Stimulated activated naive CD4-positive, alpha-beta T cell treated with Interleukin-2 at 50 U/mL for 16 hours (primary cell): ENCODE results near the gene AK3.

Experiments
- DNase-seq: peaks from one replicate; lab custom pipeline; 2025; lab: John Stamatoyannopoulos, UW

Gene AK3

DNA sequence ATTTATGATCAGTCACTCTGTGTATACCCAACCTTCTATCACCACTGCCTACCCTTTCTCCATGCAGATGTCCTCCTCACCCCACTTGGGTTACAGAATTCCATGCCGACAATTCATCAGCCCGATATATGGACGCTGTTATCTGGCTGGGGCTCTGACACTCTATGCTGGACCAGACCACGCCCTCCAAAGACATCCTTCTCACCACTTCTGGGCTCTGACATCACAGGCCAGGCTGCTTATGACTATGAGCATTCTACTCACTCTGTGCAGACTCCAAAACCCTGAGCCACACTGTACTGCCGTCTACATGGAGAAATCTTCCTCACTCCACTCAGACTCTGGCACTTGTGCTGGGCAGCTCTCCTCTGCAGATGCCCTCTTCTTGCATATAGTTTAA, 7.6 kb upstream of the AK3 start:
- no peak for DNase-seq

DNA sequence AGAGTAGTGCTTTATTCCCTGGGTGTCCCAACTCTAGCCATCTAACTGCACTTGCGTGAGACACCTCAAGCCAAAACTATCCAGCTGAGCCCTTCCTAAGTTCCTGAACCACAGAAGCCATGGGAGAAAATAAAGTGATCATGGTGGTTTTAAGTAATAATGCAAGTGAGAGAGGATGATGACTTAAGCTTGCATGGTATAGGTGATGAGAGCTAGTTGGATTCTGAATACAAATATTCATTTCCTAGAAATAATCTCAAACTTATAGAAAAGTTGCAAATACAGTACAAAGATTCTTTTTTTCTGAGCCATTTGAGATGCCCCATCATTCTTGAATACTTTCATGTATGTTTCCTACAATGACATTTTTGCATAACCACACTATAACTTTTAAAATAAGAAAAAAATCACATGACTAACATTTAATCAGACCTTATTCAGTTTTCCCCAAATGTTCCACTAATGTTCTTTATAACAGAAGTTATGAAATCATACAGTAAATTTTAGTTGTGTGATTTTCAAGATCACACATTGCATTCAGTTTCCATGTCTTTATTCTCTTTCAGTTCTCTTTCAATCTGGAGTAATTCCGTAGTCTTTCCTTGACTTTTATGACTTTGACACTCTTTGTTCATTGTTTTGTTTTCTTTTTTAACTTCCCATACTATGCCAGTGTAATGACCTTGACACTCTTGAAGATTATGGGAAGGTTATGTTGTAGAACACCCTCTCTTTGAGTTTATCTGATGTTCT, 5.5 kb upstream of the AK3 start:
- no peak for DNase-seq

DNA sequence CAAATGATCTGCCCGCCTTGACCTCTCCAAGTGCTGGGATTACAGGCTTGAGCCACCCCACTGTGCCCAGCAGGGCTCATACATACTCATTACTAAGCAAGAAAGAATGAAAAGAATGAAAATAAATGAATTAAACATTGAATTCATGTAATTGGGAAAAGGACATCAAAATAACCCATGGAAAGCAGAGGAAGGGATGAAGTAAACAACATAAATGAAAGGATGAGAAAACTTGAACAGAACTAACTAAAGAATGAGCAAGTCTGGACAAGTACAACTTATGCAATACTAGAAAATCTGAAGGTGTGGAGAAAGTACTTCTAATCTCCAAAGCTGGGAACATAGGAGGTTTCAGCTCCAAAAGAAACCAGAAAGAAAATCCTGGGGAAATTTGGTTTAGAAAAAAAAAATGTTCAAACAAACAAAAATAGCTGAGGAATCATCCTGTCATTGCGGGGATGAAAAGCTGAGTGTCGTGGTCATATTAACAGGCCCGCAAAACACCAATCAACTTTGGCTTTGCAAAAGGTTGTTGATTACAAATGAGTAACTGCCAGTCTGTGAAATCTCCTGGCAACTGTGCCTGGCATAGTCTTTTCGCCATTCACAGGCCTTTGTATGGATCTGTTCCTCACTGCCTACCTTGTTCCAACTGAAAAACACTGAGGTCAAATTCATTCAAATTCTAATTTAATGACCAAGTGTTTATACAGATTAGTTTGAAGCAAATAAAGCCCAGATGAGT, 2.3 kb upstream of the AK3 start:
- no peak for DNase-seq

DNA sequence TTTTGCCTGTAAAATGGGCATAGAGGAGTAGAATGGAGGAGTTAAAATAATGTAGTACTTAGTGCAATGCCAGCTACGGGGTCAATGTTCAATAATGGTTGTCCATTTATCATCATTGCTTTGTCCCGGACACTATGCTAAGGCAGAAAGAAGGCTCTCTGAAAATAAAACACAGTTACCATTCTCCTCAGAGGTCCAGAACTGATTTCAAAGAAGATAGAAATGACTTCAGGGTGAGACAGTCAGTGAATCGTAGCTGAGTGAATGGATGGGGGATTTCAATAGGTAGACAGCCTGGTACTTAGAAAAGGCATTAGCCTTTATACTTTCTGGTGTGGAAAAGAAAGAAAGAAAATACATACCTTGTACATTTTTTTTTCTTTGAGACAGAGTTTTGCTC, 1.2 kb upstream of the AK3 start:
- DNase-seq: no peak

DNA sequence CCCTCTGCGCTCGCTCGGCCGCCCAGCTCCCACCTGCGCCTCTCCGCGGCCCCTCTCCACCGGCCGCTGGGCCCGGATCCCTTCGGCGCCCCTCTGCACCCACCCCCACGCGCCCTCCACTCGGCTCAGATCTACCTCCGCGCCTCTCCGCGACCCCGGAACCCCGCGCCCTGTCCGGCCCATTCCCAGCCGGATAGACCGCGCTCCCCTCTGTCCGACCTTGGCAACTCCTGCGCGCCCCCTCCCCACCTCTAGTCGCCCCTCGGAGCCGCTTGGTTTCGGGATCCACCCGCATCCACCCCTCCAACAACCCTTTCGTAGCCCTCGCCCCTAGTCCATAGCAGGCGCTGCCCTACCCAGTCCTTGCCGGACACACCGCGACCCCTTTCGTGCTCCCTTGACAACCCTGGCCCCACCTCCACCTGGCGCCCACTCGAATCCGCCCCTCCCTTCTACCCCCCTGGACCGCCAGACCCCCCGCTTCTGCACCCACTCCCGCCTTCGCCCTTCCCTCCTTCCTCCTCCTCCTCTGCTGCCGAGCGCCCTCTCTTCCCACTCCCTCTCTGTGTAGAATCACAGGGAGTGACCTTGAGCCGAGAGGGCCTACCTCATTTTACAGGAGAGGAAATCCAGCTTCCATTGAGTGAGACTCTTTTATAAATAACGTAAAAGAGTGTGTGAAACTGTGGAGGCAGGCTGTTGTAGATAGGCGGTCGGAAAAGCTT, 525 bp upstream of the AK3 start:
- no peak for DNase-seq

DNA sequence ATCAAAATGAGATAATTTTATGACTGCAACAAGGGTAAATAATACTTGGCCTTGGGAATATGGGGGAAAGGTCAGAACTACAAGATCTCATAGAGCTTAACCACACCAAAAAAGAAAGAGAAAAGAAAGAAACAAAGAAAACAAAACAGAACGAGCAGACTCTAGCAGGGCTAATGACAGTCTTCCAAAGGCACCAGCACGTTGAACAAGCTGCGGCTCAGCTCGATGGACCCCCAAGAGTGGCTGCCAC, 689 bp downstream of the AK3 start:
- no peak for DNase-seq

DNA sequence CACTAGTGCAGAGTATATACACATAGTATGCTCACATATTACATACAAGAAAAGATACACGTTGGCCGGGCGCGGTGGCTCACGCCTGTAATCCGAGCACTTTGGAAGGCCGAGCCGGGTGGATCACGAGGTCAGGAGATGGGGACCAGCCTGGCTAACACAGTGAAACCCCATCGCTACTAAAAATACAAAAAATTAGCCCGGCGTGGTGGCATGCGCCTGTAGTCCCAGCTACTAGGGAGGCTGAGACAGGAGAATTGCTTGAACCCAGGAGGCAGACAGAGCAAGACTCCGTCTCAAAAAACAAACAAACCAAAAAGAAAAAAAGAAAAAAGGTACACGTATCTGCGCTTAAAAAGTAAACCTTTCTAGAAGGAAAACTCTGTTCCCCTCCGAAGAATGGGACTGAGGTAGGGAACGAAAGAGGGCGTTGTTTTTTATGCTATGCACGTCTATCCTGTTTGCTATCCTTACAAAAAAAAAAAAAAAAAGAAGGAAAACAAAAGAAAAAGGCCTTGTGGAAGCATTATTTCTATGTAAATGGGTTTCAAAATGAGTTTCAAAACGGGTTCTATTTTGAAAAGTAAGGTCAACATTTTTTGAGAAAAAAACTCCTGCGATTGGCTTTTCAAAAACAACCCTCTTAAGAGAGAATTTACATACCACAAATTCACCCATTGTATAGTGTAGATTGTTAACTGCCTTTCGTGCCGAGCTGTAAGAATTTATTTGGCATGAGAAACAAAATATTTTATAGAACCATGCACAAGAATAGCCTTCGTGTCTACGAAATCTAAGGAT, 1.2 kb downstream of the AK3 start:
- DNase-seq: no peak

DNA sequence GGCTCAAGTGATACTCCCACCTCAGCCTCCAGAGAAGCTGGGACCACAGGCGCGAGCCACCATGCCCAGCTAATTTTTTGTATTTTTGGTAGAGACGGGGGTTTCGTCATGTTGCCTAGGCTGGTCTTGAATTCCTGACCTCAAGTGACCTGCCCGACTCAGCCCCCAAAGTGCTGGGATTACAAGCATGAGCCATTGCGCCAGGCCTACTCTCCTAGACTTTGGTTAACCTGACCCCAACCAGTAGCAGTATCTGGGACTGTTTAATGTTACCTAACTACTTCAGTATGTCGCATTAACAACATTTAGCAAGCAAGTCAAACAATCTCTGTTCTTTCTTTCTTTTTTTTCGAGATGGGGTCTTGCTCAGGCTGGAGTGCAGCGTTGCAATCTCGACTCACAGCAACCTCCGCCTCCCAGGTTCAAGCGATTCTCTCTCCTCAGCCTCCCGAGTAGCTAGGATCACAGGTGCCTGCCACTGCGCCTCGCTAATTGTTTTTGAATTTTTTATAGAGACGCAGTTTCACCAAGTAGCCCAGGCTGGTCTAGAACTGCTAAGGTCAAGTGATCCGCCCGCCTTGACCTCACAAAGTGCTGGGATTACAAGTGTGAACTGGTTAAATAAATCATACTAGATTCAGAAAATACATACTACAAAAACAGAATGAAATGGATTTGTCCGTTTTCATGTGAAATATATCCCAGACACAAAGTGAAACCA, 2.0 kb downstream of the AK3 start:
- no peak for DNase-seq

DNA sequence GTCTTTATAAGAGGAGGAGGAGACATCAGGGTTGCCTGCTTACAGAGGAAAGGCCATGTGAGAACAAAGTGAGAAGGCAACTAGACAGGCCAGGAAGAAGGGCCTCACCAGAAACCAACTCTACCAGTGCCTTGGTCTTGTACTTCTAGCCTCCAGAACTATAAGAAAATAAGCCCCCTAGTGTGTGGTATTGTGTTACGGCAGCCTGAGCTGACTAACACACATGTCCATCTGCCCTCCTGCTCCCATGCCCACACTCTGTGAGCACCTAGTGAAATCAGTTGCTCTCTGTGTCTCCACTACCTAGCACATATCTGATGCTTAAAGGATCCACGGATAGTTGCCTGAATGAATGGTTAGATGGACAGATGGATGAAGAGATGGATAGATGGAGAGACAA, 6.9 kb downstream of the AK3 start:
- no peak for DNase-seq

DNA sequence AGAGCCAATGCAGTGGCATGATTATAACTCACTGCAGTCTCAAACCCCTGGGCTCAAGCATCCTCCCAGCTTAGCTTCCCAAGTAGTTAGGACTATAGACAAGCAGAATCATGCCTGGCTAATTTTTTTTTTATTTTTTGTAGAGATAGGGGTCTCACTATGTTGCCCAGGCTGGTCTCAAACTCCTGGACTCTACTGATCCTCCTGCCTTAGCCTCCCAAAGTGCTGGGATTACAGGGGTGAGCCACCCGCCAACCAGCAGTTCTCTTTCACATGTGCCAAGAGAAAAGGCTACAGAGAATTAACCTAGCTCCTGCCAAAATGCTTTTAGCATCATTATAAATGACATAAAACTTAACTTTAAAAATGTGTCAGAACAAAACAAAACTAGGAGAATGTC, 8.1 kb downstream of the AK3 start:
- DNase-seq: no peak

DNA sequence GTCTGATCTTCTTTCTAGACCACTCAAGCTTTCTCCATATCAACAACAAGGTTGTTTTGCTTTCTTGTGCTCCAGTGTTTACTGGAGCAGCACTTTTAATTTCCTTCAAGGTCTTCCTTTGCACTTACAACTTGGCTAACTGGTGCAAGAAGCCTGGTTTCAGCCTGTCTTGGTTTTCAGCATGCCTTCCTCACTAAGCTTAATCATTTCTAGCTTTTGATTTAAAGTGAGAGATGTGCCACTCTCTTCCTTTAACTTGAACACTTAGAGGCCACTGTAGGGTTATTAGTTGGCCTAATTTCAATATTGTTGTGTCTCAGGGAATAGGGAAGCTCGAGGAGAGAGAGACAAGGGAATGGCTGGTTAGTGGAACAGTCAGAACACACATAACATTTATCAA, 13.4 kb downstream of the AK3 start:
- DNase-seq: no peak

DNA sequence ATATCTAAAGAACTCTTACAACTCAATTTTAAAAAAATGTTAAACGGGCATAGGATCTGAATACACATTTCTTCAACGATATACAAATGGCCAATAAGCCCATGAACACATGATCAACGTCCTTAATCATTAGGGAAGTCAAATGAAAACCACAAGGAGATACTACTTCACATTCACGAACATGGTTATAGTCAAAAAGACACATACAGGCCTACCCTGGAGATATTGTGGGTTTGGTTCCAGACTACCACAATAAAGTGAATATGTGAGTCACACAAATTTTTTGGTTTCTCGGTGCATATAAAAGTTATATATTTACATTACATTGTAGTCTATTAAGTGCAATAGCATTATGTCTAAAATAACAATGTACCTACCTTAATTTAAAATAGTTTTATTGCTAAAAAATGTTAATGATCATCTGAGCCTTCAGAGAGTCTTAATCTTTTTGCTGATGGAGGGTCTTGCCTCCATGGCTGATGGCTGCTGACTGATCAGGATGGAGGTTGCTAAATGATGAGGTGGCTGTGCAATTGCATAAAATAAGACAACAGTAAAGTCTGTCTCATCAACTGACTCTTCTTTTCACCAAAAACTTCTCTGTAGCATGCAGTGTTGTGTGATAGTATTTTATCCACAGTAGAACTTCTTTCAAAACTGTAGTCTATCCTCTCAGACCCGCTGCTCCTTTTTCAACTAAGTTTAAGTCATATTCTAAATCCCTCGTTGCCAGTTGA, 15.1 kb downstream of the AK3 start:
- no peak for DNase-seq

DNA sequence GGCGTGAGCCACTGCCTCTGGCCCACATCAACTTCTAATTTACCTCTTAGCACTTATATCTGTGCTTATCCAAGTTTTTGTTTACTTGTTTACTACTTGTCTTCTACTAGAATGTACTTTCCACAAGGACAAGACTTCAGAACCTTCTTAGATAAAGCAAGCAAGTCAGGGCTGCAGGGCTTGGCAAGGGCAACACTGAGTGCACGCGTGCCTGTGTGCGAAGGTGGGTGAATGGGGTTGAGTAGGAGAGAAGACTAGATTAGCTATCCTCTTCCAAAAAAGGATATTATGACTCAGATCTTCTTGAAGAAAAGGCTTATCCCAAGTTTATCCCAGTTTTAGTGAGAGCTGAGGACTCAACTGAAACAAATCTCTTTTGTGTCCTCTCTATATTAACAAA, 19.3 kb downstream of the AK3 start:
- no peak for DNase-seq

DNA sequence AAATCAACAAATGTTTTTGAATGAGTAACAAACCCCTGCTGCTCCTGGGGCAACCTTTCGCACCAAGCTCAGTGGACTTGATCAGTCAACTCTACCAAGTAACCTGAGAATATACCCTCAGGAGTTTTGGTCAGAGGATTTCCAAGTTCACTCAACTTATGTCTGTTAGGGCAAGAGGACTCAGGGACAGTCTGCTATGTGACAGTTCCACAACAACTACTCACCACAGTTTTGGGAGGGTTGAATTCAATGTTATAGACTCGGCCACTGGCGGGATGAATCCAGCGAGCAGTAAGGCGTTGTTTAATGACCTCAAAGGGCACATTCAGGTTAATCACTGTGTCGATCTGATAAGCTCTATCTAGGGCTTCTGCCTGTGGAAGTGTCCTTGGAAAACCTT, 22.1 kb downstream of the AK3 start:
- no peak for DNase-seq

DNA sequence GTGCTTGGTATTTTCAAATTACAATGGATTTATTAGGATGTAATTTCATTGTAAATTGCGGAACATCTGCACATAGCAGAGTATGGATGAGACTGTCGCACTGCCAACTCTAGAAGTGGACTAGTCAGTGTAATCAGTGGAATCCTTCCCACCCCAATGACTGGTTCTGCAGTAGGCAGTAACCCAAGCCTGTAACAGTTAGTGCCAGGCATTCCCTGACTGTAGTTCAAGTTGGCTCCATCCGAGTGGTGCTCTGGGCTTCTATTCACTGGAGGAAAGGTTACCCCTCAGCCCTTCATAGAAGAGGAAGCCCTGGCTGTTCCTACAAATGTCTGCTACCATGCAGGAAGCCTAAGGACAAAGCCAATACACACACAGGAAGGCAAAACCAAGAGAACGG, 23.2 kb downstream of the AK3 start:
- no peak for DNase-seq

DNA sequence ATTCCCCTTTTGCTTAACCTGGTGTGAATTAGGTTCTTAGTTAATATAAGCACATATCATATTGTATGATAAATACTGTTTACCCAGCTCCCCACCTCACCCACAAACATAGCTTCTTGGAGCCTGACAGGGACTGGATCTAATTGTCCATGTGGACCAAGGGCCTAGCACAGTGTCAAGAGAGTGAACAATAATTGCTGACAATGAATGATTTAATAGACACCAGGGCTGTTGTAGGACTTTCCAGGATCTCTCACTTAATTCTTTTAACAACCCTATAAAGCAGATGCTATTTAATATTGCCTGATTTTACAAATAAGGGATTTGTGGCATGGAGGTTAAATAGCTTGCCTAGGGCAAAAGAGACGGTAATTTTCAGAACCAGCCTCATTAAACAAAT, 24.8 kb downstream of the AK3 start:
- no peak for DNase-seq

DNA sequence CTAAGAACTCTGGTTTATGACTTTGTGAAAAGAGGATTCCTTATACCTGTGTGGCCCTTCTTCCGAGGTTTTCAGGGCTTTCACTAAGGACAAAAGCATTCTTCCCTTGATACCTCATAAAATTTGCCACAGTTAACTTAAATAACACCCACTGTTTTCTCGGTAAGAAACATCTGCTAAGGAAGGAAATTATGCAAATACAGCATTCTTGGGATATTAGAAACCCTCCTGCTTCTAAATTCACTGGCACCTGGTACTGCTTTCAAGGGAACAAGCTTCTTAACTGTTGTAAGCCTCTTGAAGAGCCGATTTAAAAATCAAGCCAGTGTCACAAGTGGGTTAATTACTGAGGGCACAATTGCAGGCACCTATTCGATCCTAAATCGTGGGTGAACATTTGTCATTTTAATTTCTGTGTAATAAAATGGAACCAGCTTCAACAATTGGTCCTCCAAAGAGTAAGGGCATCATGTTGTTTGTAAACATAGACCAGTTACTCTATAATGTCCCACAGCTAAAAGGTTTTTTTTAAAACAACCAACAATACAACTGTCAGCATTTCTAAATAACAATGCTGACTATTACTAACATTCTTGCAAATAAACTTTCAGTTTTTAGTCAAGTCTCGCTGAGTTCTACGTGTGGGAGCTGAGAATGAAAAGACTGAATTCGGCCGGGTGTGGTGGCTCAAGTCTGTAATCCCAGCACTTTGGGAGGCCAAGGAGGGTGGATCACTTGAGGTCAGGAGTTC, 26.6 kb downstream of the AK3 start:
- DNase-seq: no peak

DNA sequence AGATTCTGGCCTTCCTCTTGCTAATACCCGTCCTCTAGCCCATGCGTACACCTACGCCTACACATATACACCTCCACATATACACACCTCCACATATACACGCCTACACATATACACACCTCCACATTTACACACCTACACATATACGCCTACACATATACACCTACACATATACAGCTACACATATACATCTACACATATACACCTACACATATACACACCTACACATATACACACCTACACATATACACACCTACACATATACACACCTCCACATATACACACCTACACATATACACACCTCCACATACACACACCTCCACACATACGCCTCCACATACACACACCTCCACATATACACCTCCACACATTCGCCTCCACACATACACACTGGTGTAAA, 27.2 kb downstream of the AK3 start:
- no peak for DNase-seq

DNA sequence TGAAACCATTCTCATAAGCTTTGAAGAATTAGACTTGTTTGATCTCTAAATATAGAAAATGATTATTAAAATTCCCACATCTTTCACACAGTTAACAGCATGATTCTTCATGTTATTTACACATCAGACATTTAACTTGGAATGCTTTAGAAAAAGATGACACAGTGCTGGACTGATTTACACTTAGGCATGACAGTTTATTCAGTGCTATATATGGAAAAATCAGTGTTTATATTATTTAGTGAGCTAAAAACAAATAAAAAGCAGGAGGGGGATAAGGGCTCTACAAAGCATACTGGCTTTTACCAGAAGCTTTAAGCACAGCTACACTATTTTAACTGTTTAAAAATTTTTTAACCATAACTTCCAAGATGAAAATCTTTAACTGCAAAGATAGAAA, 31.6 kb downstream of the AK3 start:
- no peak for DNase-seq

DNA sequence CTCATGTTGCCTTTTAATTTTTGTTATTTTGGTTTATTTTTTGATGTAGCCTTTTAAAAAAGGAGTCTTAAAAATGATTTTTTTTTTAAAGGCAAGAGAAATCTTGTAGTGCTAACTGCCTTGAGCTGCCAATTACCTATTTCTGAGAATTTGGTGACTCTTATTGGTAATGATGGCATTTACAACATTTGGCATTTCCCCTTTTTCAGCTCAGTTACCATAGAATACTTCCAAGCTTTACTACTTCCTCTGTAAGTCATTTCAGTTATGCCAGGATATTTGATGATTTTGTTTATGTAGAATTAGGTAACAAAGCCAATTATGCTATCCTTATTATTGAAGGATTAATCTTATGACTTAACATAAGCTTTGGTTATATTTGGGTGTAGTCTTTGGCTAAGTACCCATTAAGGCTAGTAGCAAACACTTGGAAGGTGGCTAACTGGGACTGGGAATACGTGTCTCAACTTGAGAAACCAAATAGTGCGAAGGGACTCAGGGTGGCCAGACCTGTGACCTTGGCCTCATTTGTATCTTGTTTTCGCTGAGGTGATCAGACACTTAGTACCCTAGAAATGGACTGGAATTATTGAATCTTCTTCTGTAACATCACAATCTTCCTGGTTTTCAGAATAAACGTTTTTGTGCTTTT, 33.9 kb downstream of the AK3 start:
- DNase-seq: no peak
